ENCODE measurements around the gene CCR4.
"Not testable (repeated sequence)": the region's sequence is repeated elsewhere in the genome, so short reads cannot be mapped to it uniquely, and the experiment has no call there.

Gene CCR4

GRCh38 chr3:32952369-32953077 lies 1.1 kb downstream of the CCR4 start:
- DNase-seq (ENCODE audit: low read depth): no peak

DNA sequence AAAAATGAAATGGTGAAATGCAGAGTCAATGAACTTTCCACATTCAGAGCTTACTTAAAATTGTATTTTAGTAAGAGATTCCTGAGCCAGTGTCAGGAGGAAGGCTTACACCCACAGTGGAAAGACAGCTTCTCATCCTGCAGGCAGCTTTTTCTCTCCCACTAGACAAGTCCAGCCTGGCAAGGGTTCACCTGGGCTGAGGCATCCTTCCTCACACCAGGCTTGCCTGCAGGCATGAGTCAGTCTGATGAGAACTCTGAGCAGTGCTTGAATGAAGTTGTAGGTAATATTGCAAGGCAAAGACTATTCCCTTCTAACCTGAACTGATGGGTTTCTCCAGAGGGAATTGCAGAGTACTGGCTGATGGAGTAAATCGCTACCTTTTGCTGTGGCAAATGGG lies 3.1 kb downstream of the CCR4 start:
- no peak for DNase-seq (ENCODE audit: low read depth)

DNA sequence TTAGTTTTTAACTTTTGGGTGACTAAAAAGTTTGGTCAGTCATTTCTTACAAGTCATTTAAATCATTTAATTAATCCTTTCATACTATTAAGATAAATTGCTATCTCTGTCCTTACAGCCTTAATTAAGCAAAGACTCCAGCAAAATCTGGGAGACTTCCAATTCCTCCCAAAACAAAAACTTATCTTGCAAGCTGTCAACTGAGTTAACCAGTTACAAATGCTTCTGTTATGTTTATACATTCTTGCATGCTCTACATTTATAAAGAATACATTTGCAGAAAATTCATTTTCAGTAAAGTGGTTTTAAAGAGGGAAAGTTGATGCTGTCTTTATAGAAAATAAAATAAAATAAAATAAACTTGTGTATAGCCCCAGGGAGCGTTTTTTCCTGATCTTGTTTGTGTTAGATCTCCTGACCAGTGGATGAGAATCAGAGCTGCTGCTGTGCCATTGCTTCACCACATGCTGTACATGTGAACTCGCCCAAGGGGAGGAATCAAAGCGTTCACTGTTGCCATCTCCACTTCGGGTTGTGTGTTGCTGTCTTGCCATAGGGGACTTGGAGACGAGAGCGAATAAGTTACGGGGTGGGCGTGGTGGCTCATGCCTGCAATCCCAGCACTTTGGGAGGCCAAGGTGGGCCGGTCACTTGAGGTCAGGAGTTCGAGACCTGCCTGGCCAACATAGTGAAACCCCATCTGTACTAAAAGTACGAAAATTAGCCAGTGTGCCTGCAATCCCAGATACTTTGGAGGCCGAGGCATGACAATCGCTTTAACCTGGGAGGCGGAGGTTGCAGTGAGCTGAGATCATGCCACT lies 5.5 kb downstream of the CCR4 start:
- DNase-seq (ENCODE audit: low read depth): peak; percentile 21

DNA sequence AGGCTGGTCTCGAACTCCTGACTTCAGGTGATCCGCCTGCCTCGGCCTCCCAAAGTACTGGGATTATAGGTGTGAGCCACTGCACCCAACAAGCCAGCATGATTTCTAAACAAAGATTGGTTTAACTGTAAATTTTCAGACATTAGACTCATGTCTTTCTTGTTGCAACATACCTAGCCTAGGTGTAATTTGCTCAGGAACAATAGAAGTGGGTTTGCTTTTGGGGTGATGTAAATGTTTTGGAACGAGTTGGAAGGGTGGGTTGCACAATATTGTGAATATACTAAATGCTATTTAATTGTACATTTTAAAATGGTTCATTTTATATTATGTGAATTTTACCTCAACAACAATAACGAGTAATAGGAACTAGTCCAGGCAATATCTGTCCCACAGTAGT lies 7.1 kb downstream of the CCR4 start:
- DNase-seq (ENCODE audit: low read depth): no peak

GRCh38 chr3:32959371-32959770 lies 7.9 kb downstream of the CCR4 start:
- DNase-seq (ENCODE audit: low read depth): no peak

GRCh38 chr3:32960404-32961170 lies 9.1 kb downstream of the CCR4 start:
- DNase-seq (ENCODE audit: low read depth): no peak

DNA sequence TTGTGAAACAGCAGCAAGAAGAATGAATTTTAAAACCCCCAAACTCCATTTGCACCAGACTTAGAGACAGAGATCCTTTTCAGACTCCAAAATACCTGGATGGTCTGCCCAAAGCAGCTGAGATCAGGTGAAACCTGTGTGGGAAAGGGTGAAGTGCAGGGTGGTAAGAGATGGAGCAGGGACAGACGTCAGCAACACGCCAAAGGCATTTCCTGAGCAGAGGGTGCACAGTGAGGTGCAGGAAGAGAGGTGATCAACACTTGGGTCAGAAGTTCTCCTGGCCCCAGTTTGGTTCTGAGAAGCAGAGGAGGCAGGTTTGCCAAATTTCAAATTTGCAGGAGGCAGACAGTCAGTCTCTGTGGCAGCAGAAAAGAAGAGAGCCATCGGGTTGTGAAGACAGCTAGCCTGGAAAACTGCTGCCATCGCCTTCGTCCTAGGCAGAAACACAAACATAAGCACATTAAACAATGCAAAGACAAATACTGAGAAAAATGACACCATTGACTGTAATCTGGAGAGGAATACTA lies 9.8 kb downstream of the CCR4 start:
- DNase-seq (ENCODE audit: low read depth): no peak

DNA sequence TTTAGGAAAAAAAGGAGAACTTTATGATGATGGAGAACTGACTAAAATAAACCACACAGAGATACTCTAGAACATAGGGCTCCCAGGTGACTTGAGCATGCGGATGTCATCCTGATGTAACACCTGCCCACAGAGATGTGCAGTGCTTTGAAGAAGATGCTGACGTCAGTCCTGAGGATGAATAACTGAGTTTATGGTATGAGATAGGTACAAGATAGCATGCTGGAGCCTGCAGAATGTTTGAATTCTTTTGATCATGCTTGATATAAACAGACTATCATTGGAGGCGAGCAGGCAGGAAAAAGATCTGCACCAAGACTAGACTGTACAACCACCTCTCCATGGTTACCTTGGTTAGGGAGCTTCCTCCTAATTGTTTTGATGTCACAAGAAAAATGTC lies 12.4 kb downstream of the CCR4 start:
- DNase-seq (ENCODE audit: low read depth): no peak

- not testable (repeated sequence) for DNase-seq (ENCODE audit: low read depth)
These were observed 13.3 kb downstream of the CCR4 start for GRCh38 chr3:32964781-32965180.

GRCh38 chr3:32965617-32966213 lies 14.3 kb downstream of the CCR4 start:
- DNase-seq (ENCODE audit: low read depth): not testable (repeated sequence)

DNA sequence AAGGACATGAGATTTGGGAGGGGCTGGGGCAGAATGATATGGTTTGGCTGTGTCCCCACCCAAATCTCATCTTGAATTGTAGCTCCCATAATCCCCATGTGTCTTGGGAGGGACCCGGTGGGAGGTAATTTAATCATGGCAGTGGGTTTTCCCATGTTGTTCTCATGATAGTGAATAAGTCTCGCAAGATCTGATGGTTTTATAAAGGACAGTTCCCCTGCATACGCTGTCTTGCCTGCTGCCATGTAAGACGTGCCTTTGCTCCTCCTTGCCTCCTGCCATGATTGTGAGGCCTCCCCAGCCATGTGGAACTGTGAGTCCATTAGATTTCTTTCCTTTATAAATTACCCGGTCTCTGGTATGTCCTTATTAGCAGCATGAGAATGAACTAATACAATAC lies 15.2 kb downstream of the CCR4 start:
- DNase-seq (ENCODE audit: low read depth): not testable (repeated sequence)

- no peak for DNase-seq (ENCODE audit: low read depth)
These were observed 16.9 kb downstream of the CCR4 start for GRCh38 chr3:32968166-32968919.

- DNase-seq (ENCODE audit: low read depth): no peak
These were observed 17.5 kb downstream of the CCR4 start for GRCh38 chr3:32968920-32969389.

- DNase-seq (ENCODE audit: low read depth): no peak
These were observed 18.2 kb downstream of the CCR4 start for GRCh38 chr3:32969656-32970055.

DNA sequence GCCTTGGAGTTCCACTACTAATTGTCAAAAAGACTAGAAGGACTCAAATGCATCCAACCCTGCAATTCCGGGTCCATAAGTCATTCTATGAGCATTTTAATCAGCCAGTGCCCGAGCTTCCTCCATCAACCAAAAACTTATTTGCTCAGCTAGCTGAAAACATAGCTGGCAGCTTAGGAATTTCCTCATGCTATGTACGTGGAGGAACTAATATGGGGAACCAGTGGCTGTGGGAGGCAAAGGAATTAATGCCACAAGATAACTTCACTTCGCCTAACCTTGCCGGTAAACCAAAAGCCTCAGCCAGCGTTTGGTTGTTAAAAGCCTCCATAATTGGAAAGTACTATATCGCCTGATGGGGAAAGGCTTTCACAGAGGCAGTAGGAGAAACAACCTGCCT lies 19.8 kb downstream of the CCR4 start:
- DNase-seq (ENCODE audit: low read depth): not testable (repeated sequence)

GRCh38 chr3:32972482-32973146 lies 21.2 kb downstream of the CCR4 start:
- DNase-seq (ENCODE audit: low read depth): no peak

- DNase-seq (ENCODE audit: low read depth): no peak
These were observed 22.5 kb downstream of the CCR4 start for GRCh38 chr3:32973982-32974381.

GRCh38 chr3:32975891-32976595 lies 24.6 kb downstream of the CCR4 start:
- DNase-seq (ENCODE audit: low read depth): no peak

GRCh38 chr3:32977861-32978260 lies 26.4 kb downstream of the CCR4 start:
- no peak for DNase-seq (ENCODE audit: low read depth)

DNA sequence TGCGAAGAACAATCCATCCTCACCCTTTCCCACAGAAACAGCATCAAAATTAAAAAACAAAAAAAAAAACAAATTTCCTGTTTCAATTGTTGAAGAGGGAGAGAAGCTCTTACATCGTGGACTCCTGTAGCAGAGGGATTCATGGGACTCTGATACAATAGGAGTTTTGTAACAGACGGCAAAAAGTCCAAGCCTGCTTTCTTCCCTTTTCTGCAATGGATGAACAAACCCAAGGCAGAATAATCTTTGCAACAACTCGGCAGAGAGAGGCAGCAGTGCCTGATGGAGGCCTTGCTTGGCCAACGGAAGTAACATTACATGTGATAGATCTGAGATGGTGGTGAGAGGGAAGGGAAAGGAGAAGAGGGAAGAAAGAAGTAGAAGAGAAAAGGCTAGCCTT lies 26.9 kb downstream of the CCR4 start:
- no peak for DNase-seq (ENCODE audit: low read depth)
